ENCODE results near the gene EPSTI1.

Gene EPSTI1

DNA sequence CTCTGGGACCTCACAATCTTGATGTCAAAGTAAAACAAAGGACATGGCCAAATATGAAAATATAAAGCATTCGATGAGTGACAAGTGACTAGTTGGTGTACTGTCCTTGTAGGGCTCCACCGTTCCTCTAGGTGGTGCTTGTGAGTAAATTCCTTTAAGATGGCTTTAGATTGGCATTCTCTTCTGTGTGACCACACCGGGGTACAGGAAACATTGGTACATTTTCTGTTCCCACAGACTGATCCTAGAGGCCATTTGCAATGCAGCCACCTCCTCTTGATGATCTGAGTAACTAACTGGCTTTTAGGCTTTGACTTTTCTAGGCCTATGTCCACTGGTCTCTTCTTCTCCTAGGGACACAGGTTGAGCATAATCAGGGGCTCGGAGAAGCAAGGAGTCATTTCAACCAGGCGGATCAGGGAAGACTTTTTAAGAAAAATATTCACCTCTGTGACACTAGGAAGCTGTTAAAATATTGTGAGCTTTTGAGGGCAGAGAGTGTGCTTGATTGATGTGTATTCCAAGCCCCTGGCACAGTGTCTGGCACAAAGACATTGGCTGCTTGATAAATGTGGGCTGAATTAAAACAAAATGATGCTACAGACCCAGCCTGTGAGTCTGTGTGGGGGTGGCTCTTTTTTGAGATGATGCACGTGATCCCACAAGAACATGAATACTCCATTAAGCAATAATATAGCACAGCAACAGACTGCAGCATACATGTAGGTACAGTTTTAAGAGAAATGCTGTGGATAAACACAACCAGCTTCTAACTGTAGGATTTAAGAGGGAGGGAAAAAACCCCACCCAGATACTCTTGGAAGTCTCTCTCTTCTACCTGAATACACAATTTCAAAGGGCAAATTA, 21.0 kb downstream of the EPSTI1 start:
- peak; percentile 6 for DNase-seq

DNA sequence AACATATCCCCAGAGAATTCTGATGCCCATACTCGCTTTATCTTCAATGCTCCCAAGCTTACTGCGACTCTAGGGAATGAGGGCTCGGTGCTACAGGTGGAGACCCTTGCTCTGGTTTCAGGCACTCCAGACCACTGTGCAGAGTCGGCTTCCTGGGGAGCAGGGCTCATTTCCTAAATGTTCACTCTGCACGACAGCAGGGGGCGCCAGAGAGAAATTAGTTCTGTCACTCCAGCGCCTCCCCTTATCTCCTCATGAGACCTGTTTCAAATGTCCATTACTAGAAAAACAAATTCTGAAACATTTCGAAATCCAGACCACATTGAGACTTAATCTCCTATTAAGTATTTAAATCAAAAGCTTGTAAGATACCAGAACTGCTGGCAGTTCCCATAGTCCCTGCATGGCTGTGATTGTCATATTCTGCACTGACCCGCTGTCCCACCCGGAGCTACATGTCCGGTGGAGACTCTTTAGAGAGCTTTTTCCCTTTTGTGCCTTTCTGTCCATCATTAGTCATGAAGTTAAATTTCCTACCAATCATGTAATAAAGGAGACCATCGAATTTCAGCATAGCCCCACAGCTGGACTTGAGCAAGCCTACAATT, 22.4 kb downstream of the EPSTI1 start:
- peak; percentile 74 for DNase-seq

DNA sequence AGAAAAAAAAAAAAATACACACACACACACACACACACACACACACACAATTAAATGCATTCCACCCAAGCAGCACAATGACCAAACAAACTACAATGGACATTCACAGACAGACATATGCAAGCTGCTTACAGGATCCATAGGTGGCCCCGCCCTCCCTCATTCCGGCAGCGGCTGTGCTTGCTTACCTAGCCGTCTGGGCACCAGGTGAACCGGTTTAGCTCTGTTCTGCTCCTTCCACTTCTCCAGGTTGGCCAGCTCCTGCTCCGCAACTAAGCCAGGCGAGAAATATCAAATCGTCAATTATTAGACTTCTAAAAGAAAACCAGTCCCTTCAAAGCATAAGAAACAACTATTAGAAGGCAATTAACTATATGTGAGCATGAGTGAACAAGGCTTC, 23.1 kb downstream of the EPSTI1 start:
- DNase-seq = no peak

- DNase-seq = no peak
Observed at GRCh38 chr13:42967660-42968059, 24.4 kb downstream of the EPSTI1 start.

DNA sequence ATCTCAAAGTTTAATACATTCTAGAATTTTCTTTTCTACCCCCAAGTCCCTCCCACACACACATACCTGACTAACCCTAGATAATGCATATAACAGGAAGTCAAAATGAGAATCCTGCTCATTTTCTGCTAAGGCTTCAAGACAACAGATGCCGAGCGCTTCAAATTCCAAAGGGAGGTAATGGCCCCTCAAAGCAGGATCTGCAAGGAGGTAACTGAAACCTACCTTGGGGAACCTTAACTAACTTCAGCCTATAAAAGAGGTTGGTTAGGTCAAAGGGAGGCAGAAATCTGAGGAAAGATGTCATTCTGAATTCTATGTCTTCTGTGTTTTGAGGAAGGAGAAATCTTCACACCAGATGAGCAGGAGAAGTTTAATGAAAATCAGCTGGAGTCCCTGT, 26.8 kb downstream of the EPSTI1 start:
- DNase-seq = no peak

DNA sequence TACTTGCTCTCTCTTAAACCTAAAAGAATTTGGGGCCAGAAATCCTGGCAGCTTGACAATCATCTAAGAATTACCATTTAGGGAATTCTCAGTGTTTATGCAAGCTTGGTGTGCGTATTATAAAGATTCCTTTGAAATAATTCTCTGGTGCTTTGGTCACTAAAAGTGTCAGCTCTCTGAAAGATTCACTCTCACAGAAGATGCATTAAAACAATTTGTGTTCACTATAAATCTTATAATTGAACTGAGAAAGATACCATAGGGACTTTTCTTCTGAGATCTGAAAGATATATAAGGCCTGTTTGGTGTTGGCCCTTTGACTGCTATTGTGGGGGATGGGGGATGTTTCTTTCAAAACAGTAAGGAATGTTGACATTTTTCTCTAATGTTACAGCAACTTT, 27.3 kb downstream of the EPSTI1 start:
- no peak for DNase-seq

- no peak for DNase-seq
Observed at GRCh38 chr13:42959615-42960014, 32.4 kb downstream of the EPSTI1 start.

GRCh38 chr13:42957881-42958280, 34.2 kb downstream of the EPSTI1 start:
- DNase-seq = no peak

DNA sequence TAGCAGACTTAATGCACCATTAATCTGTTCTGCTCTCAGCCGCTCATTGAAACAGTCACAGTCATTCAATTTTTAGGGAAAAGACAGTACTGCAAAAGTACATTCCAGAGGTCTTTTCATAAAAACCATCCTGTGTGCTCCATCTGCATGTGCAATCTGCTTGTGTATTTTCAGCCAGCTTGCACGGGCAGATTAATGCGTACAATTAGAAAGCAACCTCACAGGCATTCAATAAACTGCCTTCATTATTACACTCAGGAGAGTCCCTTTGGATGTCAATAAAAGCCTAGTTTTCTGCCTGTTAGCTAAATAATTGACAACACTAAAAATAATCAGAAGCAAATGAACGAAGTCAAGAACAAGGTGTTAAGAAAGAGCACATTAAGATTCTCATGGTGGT, 41.9 kb downstream of the EPSTI1 start:
- no peak for DNase-seq

DNA sequence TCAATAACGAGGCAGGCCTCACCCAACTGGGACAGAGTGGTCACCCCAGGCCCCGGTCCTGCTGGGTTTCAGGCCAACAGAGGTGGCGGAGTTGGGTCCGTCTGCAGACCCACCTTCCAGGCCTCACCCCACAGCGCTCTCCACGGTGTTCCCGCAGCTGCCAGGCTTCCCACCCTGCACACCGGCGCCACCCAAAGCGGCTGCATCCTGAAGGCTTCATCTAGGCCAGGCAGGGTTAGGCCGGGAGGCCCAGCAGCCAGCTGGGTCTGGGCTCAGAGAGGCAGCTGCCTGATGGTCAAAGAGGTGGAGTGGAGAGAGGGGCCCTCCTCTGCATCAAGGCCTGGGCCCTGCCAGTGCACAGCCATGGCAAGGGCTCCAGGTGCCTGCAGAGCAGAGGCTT, 44.1 kb downstream of the EPSTI1 start:
- no peak for DNase-seq

DNA sequence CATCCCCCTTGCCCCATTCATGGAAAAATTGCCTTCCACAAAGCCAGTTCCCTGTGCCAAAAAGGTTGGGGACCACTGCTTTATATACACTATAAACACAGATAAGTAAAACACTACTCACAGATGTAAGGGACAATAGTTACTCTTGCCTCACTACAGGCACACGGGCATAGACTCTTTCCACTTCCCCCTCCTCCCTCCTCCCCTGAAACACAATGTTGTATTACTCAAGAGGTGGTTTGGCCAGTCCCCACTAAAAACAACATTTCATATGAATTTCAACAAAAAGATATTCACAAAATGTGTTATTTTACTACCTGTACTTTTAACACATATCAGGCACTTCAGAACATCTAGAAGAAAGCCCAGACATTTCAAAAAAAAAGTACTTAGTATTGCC, 45.1 kb downstream of the EPSTI1 start:
- DNase-seq = no peak

- no peak for DNase-seq
Observed at GRCh38 chr13:42929886-42930535, 62.0 kb downstream of the EPSTI1 start.

- no peak for DNase-seq
Observed at GRCh38 chr13:42926555-42926954, 65.5 kb downstream of the EPSTI1 start.

- no peak for DNase-seq
Observed at GRCh38 chr13:42926043-42926442, 66.0 kb downstream of the EPSTI1 start.

GRCh38 chr13:42925626-42926025, 66.4 kb downstream of the EPSTI1 start:
- no peak for DNase-seq

DNA sequence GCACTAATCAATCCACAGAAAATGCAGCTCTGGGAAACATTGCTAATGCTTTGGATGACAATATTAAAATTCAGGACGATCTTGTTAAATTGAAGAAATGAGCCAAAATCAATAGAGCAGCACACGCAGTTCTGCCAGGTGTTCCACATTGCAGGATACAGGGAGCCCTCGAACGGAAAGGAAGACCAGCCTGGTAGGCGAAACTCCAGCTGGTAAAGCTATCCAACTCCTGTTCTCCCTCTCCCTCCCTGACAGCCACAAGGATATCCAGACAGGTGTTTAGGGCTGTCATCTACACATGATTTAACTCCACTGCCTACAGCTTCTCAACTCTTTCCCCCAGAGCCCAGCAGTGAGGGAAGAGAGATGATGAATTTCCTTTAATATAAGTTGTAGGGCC, 67.7 kb downstream of the EPSTI1 start:
- no peak for DNase-seq

GRCh38 chr13:42907745-42908144, 84.3 kb downstream of the EPSTI1 start:
- no peak for DNase-seq

DNA sequence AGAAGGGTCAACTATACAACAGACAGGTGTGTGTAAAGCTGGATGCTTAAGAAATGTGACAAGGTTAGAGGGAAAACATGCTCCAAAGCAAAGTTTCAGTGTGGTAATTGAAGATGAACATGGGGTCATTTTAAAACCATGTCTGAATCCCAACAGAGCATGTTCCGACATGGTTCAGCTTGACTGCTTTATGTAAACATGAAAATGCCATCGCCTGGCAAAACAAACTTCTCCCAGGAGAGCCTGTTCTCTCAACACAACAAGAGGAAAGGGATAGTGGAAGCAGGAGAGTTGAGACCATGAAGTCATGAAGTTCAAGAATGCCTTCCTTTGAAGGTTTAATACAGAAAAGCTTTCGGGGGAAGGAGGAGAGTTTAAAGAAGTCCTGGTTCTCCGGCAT, 85.8 kb downstream of the EPSTI1 start:
- no peak for DNase-seq

GRCh38 chr13:42905579-42905978, 86.5 kb downstream of the EPSTI1 start:
- DNase-seq = no peak

GRCh38 chr13:42899266-42899665, 92.8 kb downstream of the EPSTI1 start:
- DNase-seq = no peak

- DNase-seq = no peak
Observed at GRCh38 chr13:42895776-42896175, 96.3 kb downstream of the EPSTI1 start.

DNA sequence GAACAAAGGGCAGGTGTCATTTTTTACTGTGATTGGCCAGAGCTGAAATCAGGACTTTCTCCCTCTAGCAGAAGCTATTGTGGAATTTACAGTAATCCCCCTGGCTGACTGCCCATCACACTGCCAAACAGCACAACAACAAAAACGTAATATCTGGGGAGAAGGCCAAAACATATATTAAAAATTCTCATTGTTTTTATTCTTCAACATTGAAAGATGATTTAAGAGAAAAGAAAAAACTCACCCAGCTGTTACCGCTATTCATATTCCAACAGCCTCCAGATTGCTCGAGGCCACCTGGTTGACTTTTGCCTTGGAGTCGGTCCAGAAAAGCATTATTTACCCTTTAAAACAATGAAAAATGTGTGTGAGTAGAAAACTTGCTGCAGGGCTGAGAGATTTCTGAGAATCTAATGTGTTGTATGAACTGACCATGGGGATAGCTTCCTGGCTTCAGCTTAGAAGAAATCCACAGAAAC, 97.2 kb downstream of the EPSTI1 start:
- no peak for DNase-seq

- no peak for DNase-seq
Observed at GRCh38 chr13:42893214-42893671, 98.8 kb downstream of the EPSTI1 start.

DNA sequence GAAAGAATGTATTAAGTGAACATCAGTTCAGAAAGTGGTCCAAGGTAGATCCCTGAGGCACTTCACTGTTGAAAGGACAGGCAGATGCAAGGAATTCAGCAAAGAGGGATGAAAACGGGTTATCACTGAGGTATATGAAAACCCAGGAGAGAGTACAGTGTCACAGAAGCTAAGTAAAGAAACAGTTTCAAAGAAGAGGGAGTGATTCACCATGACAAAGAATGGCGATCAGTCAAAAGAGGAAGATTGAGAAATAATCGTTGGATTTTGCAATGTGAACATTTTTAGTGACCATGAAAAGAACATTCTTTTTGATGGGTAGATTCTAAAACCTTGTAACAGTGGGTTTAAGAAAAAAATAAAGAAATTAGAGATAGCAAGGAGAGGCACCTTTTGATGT, 99.3 kb downstream of the EPSTI1 start:
- no peak for DNase-seq
